Activated CD4-positive, alpha-beta memory T cell treated with anti-CD3 and anti-CD28 coated beads, Interleukin-2, amount 10 ng/mL, durations not matched to agents 7 days and 5 days (primary cell): ENCODE measurements around the gene MPPED1. TPM values are rescaled to one million over a fixed set of nuclear protein-coding genes. Genes with fewer than 3 reads are reported as not detected.

Source experiments
- CTCF ChIA-PET: fragments of 350-600 bp; sonication (Branson Sonifier 250); formaldehyde crosslinking; loops from one replicate; lab custom pipeline; 2021; ENCODE audit warnings: antibody characterized with exemption, inconsistent platforms; lab: Charles Lee
- POLR2A ChIA-PET: fragments of 350-600 bp; sonication (Branson Sonifier 250); formaldehyde crosslinking; loops from one replicate; lab custom pipeline; 2021; ENCODE audit warnings: antibody characterized with exemption; lab: Charles Lee
- DNase-seq: peaks from one replicate; pipeline ENCODE4 v3.0.0-alpha.2; 2020
- H3K27ac Mint-ChIP-seq: one replicate; pipeline ENCODE4 v1.8.0; 2021; ENCODE audit warnings: mild to moderate bottlenecking, mixed read lengths
- H3K27me3 Mint-ChIP-seq: one replicate; pipeline ENCODE4 v1.8.0; 2021; ENCODE audit warnings: mixed read lengths
- H3K36me3 Mint-ChIP-seq: one replicate; pipeline ENCODE4 v1.8.0; 2021; ENCODE audit warnings: low read depth, mixed read lengths
- H3K4me1 Mint-ChIP-seq: one replicate; pipeline ENCODE4 v1.8.0; 2021; ENCODE audit warnings: mixed read lengths
- H3K4me3 Mint-ChIP-seq: one replicate; pipeline ENCODE4 v1.8.0; 2021; ENCODE audit warnings: mild to moderate bottlenecking, mixed read lengths
- H3K9me3 Mint-ChIP-seq: one replicate; pipeline ENCODE4 v1.8.0; 2021; ENCODE audit warnings: mixed read lengths
- total RNA-seq, 2 experiments: library from RNA; stranded (reverse); gene quantifications; one replicate each; pipeline ENCODE4 v1.2.3, GENCODE V29; 2021

The MPPED1 gene
- total RNA-seq, 2 experiments from 2014 or later: not detected

GRCh38 chr22:43543522-43544288 is 131.9 kb downstream of the MPPED1 start:
- Mint-ChIP-seq H3K27ac (no peak overlapping the region), H3K36me3 (no peaks in the 10 kb centered on the region), H3K9me3 (no peaks in the 10 kb centered on the region), H3K4me1 (no peaks in the 10 kb centered on the region), H3K27me3 (no peaks in the 10 kb centered on the region), H3K4me3 (no peak overlapping the region)
- DNase-seq: no peak
- POLR2A ChIA-PET: no interaction called here
- CTCF ChIA-PET: no interaction called here

- H3K4me3 Mint-ChIP-seq: no peak overlapping the region
- CTCF ChIA-PET: no interaction called here
- POLR2A ChIA-PET: no interaction called here
- no peaks in the 10 kb centered on the region for H3K4me1 Mint-ChIP-seq
- no peaks in the 10 kb centered on the region for H3K9me3 Mint-ChIP-seq
- H3K36me3 Mint-ChIP-seq: no peaks in the 10 kb centered on the region
- no peak for DNase-seq
- H3K27me3 Mint-ChIP-seq: no peaks in the 10 kb centered on the region
- H3K27ac Mint-ChIP-seq: no peak overlapping the region
These were observed 132.5 kb downstream of the MPPED1 start for GRCh38 chr22:43544289-43544673.

DNA sequence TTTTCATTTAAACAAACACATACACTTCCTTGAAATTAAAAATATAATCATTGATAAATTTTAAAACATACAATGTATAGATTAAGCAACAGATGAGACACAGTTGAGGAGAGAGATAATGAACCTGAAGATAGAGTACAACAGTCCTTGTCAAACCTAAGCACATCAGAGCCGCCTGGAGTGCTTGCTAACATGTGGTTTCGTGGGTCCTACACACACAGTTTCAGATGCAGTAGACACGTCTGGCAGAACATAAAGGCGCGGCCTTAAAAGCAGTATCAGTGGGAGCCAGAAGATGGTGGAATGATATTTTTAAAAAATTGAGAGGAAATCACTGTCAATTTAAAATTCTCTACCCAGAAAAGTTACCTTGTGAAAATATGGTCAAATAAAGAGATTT is 134.4 kb downstream of the MPPED1 start:
- ChIA-PET CTCF (no interaction called here), POLR2A (no interaction called here)
- H3K4me3 Mint-ChIP-seq: no peak overlapping the region
- H3K36me3 Mint-ChIP-seq: no peaks in the 10 kb centered on the region
- H3K27ac Mint-ChIP-seq: no peak overlapping the region
- H3K9me3 Mint-ChIP-seq: no peaks in the 10 kb centered on the region
- H3K4me1 Mint-ChIP-seq: no peaks in the 10 kb centered on the region
- no peak for DNase-seq
- H3K27me3 Mint-ChIP-seq: no peaks in the 10 kb centered on the region

- CTCF ChIA-PET: no interaction called here
- Mint-ChIP-seq H3K36me3 (no peaks in the 10 kb centered on the region), H3K4me3 (no peak overlapping the region), H3K27me3 (no peaks in the 10 kb centered on the region), H3K4me1 (no peaks in the 10 kb centered on the region), H3K27ac (no peak overlapping the region), H3K9me3 (no peaks in the 10 kb centered on the region)
- no peak for DNase-seq
- POLR2A ChIA-PET: no interaction called here
These were observed 138.3 kb downstream of the MPPED1 start for GRCh38 chr22:43550024-43550620.

GRCh38 chr22:43550672-43551071 is 138.9 kb downstream of the MPPED1 start:
- POLR2A ChIA-PET: no interaction called here

DNA sequence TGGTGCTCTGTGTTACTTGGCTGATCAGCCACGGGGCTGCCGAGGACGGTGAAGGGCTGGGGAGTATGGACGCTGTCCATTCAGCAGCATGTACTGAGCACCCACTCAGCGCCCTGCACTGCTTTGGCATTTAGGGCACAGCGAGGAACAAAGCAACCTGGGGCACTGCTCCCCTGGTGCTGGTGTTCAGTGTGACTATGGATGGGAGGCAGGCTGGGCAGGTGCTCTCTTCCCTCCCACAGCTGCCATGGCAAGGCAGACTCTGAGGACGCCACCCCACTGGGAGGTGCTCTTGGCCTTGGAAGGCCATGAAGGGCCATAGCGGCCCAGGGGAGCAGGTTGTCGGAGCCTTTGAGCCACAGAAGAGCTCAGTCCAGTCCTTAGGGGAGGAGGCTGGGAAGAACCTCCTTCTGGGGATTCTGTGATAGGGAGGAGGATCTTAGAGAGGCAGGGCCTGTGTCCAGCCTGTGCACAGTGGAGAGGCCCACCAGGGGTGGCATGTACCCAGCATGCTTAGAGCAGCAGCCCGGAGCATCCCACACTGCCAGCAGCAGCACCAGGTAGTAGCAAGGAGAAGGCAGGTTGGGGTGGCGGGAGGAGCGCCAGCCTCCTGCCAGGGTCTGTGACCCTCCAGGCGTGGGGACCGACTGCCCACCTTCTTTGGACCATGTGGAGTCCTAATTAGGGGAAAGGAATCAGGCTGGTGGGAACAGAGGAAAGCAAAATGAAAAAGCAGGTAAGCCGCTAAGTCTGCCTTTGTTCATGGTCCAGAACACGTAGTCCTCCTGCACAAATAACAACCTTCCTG is 141.8 kb downstream of the MPPED1 start:
- POLR2A ChIA-PET: no interaction called here
- Mint-ChIP-seq H3K27me3 (no peaks in the 10 kb centered on the region), H3K27ac (no peak overlapping the region), H3K4me3 (no peak overlapping the region), H3K36me3 (no peaks in the 10 kb centered on the region), H3K9me3 (no peaks in the 10 kb centered on the region), H3K4me1 (no peaks in the 10 kb centered on the region)
- no peak for DNase-seq
- CTCF ChIA-PET: no interaction called here

More at GRCh38 chr22:43550672-43551071, 138.9 kb downstream of the MPPED1 start:
- Mint-ChIP-seq H3K9me3 (no peaks in the 10 kb centered on the region), H3K4me3 (no peak overlapping the region), H3K4me1 (no peaks in the 10 kb centered on the region), H3K27me3 (no peaks in the 10 kb centered on the region), H3K36me3 (no peaks in the 10 kb centered on the region), H3K27ac (no peak overlapping the region)
- CTCF ChIA-PET: no interaction called here
- no peak for DNase-seq

DNA sequence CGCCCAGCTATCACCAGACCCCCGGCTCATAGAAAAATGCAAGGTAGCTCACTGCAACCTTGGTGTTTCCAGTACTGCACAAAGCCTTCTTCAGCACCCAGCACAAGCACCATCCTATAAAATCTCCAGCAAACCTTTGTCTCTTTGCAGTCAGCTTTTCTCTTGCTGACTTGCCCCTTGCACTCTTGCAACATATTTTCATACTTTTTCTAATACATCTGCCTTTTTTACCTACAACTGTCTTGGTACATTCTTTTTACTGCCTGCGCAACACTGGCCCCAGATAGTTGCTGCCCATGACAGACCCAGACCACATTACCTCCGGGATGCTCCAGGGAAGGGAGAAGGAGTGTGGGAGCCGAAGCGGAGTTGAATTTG is 142.4 kb downstream of the MPPED1 start:
- no peaks in the 10 kb centered on the region for H3K27me3 Mint-ChIP-seq
- no peaks in the 10 kb centered on the region for H3K9me3 Mint-ChIP-seq
- H3K27ac Mint-ChIP-seq: no peak overlapping the region
- no peaks in the 10 kb centered on the region for H3K36me3 Mint-ChIP-seq
- POLR2A ChIA-PET: no interaction called here
- no peak for DNase-seq
- H3K4me3 Mint-ChIP-seq: no peak overlapping the region
- no peaks in the 10 kb centered on the region for H3K4me1 Mint-ChIP-seq
- CTCF ChIA-PET: no interaction called here

DNA sequence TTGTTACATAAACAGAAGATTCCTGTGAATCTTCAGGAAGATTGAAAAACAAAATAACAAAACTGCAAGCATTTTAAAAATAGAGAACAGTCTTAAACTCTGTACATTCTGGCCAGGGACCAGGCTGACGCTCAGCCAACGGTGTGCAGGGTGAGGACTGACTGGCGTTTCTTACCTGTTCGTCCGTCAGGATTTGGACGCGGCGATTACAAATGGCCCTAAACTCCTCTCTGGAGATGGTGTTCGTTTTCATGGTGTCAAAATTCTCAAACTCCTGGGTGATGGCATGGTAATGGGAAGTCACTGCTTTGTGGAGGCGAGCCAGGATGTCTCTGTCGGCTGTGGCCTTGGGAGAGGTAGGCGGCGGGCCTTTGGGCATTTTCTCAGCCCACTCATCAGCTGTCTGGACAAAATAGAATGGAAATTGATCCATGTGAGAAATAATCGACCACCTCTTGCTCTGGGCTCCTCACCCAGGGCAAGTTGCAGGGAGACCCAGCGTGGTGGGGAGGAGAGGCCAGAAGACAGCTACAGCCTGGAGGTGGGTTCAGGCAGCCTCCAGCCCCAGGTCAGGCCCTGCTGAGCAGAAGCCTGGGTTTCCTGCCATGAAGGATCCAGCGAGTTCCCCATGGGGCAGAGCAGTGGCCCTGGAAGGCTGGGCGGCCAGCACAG is 143.0 kb downstream of the MPPED1 start:
- POLR2A ChIA-PET: no interaction called here
- CTCF ChIA-PET: no interaction called here
- no peak overlapping the region for H3K27ac Mint-ChIP-seq
- H3K9me3 Mint-ChIP-seq: no peaks in the 10 kb centered on the region
- no peaks in the 10 kb centered on the region for H3K36me3 Mint-ChIP-seq
- H3K4me1 Mint-ChIP-seq: no peaks in the 10 kb centered on the region
- no peaks in the 10 kb centered on the region for H3K27me3 Mint-ChIP-seq
- no peak overlapping the region for H3K4me3 Mint-ChIP-seq
- no peak for DNase-seq

GRCh38 chr22:43555561-43556515 is 144.0 kb downstream of the MPPED1 start:
- Mint-ChIP-seq H3K36me3 (no peaks in the 10 kb centered on the region), H3K27ac (no peak overlapping the region), H3K9me3 (no peaks in the 10 kb centered on the region), H3K4me3 (no peak overlapping the region), H3K27me3 (no peaks in the 10 kb centered on the region), H3K4me1 (no peaks in the 10 kb centered on the region)
- CTCF ChIA-PET: no interaction called here
- DNase-seq: no peak
- POLR2A ChIA-PET: no interaction called here

Other genes with a start within 250 kb of the MPPED1 start
- 10 to 100 TPM; 41.3 to 43.0 TPM for gene TTLL12, start 224.9 kb upstream of the MPPED1 start, total RNA-seq
- under 1 TPM; 0.15 to 0.20 TPM for gene SCUBE1, start 68.6 kb upstream of the MPPED1 start, total RNA-seq